DND-41 (cell line): ENCODE measurements around the gene OR8S1.
"Not testable (repeated sequence)": the region's sequence is repeated elsewhere in the genome, so short reads cannot be mapped to it uniquely, and the experiment has no call there.

Experiments used
- EZH2 ChIP-seq: IDR thresholded peaks from 3 replicates; pipeline ENCODE4 v1.6.1; 2012; ENCODE audit warnings: borderline replicate concordance, low read depth, mild to moderate bottlenecking, moderate library complexity, low read length, inconsistent platforms; ENCODE audit not compliant: severe bottlenecking
- TF ChIP-seq, protein P1 (sequence below): IDR thresholded peaks from 2 replicates; pipeline ENCODE4 v1.5.1; 2012; ENCODE audit warnings: borderline replicate concordance, low read length, moderate library complexity, mild to moderate bottlenecking; ENCODE audit not compliant: poor library complexity, severe bottlenecking; ENCODE audit errors: extremely low read depth

DNA sequence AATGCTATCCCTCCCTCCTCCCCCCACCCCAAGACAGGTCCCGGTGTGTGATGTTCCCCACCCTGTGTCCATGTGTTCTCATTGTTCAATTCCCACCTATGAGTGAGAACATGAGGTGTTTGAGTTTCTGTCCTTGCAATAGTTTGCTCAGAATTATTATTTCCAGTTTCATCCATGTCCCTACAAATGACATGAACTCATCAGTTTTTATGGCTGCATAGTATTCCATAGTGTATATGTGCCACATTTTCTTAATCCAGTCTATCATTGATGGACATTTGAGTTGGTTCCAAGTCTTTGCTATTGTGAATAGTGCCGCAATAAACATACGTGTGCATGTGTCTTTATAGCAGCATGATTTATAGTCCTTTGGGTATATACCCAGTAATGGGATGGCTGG is 21.6 kb downstream of the OR8S1 start:
- TF ChIP-seq, protein P1, sequence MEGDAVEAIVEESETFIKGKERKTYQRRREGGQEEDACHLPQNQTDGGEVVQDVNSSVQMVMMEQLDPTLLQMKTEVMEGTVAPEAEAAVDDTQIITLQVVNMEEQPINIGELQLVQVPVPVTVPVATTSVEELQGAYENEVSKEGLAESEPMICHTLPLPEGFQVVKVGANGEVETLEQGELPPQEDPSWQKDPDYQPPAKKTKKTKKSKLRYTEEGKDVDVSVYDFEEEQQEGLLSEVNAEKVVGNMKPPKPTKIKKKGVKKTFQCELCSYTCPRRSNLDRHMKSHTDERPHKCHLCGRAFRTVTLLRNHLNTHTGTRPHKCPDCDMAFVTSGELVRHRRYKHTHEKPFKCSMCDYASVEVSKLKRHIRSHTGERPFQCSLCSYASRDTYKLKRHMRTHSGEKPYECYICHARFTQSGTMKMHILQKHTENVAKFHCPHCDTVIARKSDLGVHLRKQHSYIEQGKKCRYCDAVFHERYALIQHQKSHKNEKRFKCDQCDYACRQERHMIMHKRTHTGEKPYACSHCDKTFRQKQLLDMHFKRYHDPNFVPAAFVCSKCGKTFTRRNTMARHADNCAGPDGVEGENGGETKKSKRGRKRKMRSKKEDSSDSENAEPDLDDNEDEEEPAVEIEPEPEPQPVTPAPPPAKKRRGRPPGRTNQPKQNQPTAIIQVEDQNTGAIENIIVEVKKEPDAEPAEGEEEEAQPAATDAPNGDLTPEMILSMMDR, result not testable (repeated sequence)
- TF ChIP-seq EZH2, result not testable (repeated sequence)
